ENCODE measurements around the gene PPIL4.

GRCh38 chr6:149480502-149481280, 65.2 kb downstream of the PPIL4 start:
- TF ChIP-seq CTCF (IDR thresholded peaks at IDR 0.05) (no peak), POLR2A (IDR thresholded peaks at IDR 0.05) (no peak)
